Osteoblast (primary cell): ENCODE measurements around the gene CNPY1. TPM values are rescaled to one million over a fixed set of nuclear protein-coding genes. Genes with fewer than 3 reads are reported as not detected.

ENCODE experiments used
- DNase-seq: peaks from one replicate; pipeline ENCODE4 v3.0.0; 2011; ENCODE audit warnings: low spot score, mixed read lengths; ENCODE audit not compliant: insufficient read length; ENCODE audit errors: missing footprints
- H2AFZ ChIP-seq: 2 replicates; pipeline ENCODE4 v1.6.0; 2011; ENCODE audit warnings: mild to moderate bottlenecking, low read length
- H3K27ac ChIP-seq: 2 replicates; pipeline ENCODE4 v1.5.1; 2011; ENCODE audit warnings: mild to moderate bottlenecking, low read depth, low read length, moderate library complexity
- H3K27me3 ChIP-seq: 2 replicates; pipeline ENCODE4 v1.6.0; 2012; ENCODE audit warnings: mild to moderate bottlenecking, control low read depth, inconsistent platforms, low read length, moderate library complexity; ENCODE audit not compliant: insufficient read depth
- H3K36me3 ChIP-seq: 2 replicates; pipeline ENCODE4 v1.5.1; 2011; ENCODE audit warnings: mild to moderate bottlenecking, low read length, control low read depth, moderate library complexity; ENCODE audit not compliant: insufficient read depth
- H3K4me1 ChIP-seq: 2 replicates; pipeline ENCODE4 v1.5.1; 2011; ENCODE audit warnings: mild to moderate bottlenecking, low read length, control low read depth, moderate library complexity; ENCODE audit not compliant: insufficient read depth
- H3K4me2 ChIP-seq: 2 replicates; pipeline ENCODE4 v1.6.0; 2011; ENCODE audit warnings: mild to moderate bottlenecking, low read length; ENCODE audit not compliant: insufficient read depth
- H3K4me3 ChIP-seq: fragments of 200-600 bp; sonication (generic); 3 replicates; pipeline ENCODE4 v1.5.1; 2012; ENCODE audit warnings: mild to moderate bottlenecking, low read length, inconsistent platforms; ENCODE audit not compliant: insufficient read depth
- H3K79me2 ChIP-seq: 2 replicates; pipeline ENCODE4 v1.6.0; 2012; ENCODE audit warnings: mild to moderate bottlenecking, low read length, control low read depth, inconsistent platforms; ENCODE audit not compliant: insufficient read depth
- H3K9me3 ChIP-seq: 2 replicates; pipeline ENCODE4 v1.5.1; 2011; ENCODE audit warnings: low read depth, low read length, control low read depth
- H4K20me1 ChIP-seq: 2 replicates; pipeline ENCODE4 v1.6.0; 2012; ENCODE audit warnings: mild to moderate bottlenecking, low read length, control low read depth; ENCODE audit not compliant: insufficient read depth
- total RNA-seq: library from RNA; depleted of rRNA; stranded (reverse); fragments of >200 nt; gene quantifications from 2 replicates; pipeline ENCODE4 v1.2.3, GENCODE V29; 2012
- TF ChIP-seq, protein P1 (sequence below): IDR thresholded peaks from 2 replicates; pipeline ENCODE4 v1.5.1; 2011; ENCODE audit warnings: mild to moderate bottlenecking, low read depth, low read length, moderate library complexity; ENCODE audit errors: extremely low read depth

CNPY1 gene
- total RNA-seq, 1 donor, result not detected

DNA sequence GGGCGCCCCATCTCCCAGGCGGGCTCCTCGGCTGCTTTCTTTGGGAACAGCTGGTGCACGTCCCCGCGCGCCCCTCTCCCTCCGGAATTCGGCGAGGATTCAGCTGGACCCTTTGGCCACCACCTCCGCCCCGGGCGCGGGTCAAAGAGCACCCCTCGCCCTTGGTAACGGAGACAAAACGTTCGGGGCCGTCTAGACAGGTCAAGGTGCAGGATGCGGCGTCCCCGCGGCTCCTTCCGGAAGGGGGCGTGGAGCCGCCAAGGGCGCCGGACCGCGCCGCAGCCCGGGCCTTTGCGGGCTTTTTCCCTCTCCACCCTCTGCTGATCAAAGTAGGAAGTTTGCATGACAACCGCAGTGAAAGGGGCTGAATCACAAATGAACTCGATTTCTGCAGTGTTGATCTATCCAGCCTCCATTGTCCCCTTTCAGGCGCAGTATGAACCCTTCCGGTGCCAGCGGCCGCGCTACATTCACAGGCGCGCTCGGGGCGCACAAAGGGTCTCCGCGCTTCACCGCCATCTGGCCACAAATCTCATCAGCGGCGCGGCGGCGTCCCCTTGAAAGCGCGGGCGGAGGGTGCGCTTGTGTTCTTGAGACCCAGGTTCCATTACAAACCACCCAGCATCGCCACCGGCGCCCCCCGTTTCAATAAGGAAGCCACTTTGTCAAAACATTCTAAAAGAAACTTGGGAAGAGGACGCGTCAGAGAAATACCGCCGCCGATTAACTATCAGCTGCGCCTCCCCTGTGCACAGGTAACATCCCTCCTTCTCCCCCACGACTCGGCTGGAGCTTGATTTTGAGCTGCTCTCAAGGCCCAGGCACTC is 36.4 kb downstream of the CNPY1 start:
- no peak overlapping the region for H2AFZ ChIP-seq
- H3K36me3 ChIP-seq, result no peaks in the 10 kb centered on the region
- no peaks in the 10 kb centered on the region for H3K9me3 ChIP-seq
- H3K27me3 ChIP-seq, result peaks cover 67% of the 10 kb centered on the region
- H3K4me2 ChIP-seq, result no peak overlapping the region
- no peaks in the 10 kb centered on the region for H3K4me1 ChIP-seq
- H3K27ac ChIP-seq, result no peak overlapping the region
- no peaks in the 10 kb centered on the region for H4K20me1 ChIP-seq
- no peaks in the 10 kb centered on the region for H3K79me2 ChIP-seq
- H3K4me3 ChIP-seq, result no peak overlapping the region
- DNase-seq, result no peak
- TF ChIP-seq, protein P1, sequence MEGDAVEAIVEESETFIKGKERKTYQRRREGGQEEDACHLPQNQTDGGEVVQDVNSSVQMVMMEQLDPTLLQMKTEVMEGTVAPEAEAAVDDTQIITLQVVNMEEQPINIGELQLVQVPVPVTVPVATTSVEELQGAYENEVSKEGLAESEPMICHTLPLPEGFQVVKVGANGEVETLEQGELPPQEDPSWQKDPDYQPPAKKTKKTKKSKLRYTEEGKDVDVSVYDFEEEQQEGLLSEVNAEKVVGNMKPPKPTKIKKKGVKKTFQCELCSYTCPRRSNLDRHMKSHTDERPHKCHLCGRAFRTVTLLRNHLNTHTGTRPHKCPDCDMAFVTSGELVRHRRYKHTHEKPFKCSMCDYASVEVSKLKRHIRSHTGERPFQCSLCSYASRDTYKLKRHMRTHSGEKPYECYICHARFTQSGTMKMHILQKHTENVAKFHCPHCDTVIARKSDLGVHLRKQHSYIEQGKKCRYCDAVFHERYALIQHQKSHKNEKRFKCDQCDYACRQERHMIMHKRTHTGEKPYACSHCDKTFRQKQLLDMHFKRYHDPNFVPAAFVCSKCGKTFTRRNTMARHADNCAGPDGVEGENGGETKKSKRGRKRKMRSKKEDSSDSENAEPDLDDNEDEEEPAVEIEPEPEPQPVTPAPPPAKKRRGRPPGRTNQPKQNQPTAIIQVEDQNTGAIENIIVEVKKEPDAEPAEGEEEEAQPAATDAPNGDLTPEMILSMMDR, result no peak

DNA sequence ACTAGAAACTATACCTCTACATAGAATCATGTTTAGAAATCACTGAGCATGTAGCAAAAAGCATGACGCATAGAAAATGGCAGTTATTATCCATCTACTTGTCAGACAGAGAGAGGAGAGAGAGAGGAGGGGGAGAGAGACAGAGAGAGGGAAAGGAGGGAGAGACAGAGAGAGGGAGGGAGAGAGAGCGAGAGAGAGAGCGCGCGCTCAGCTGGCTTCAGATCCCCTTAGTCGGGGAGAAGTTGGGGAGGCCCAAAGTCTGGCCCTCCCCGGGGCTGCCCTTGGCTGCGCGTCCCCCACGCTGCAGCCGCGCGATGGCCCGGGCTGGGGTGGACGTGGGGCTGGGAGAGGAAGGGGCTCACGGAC is 37.0 kb downstream of the CNPY1 start:
- TF ChIP-seq, protein P1, result no peak
- Histone ChIP-seq H3K79me2 (no peaks in the 10 kb centered on the region), H3K4me2 (no peak overlapping the region), H2AFZ (no peak overlapping the region), H3K4me1 (no peaks in the 10 kb centered on the region), H3K27ac (no peak overlapping the region), H4K20me1 (no peaks in the 10 kb centered on the region), H3K27me3 (peaks cover 69% of the 10 kb centered on the region), H3K4me3 (no peak overlapping the region), H3K36me3 (no peaks in the 10 kb centered on the region), H3K9me3 (no peaks in the 10 kb centered on the region)
- DNase-seq, result no peak

DNA sequence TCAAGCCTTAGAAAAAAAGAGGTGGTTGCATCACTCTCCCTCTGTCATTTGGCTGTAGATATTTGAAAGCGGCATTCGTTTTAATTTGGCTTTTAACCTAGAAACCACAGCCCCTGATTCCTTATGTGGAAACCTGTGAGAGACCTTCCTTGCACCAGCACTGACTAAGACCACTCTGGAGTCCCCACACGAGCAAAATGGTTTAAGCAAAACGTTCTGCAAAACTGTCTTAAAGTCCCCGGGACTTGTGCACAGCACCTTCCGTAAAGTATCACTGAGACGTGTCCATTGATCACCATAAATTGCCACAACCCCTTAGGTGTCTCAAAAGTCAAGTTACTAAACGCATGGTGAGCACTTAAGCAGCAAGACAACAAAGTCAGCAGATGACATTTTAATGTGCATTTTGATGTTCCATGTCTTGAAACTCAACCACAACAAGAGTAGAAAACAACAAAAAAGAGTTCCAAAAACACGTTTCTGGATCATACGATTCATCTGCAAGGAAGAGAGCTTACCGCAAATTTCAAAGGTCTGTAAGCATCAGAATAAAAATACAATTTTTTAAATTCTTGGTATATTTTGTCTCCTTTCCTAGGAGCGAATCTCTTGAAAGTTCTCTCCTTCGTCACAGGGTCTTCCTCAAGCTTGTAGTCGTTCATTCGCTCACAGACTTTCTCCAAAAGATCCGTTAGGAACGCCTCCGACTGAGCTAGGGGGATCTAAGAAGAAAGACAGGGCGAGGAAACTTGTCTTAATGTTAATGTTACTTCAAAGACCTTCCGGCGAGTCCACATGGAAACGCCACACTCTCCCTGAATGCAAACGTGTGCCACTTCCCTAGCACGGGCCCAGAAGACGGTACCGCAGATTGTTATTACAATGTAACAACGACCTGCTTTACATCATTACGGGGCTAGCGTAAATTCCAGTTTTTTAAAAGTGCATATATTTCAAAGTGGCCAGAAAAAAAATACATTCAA is 37.7 kb downstream of the CNPY1 start:
- TF ChIP-seq, protein P1, result no peak
- Histone ChIP-seq H2AFZ (no peak overlapping the region), H3K4me1 (no peaks in the 10 kb centered on the region), H3K27me3 (peaks cover 71% of the 10 kb centered on the region), H3K4me2 (no peak overlapping the region), H3K36me3 (no peaks in the 10 kb centered on the region), H3K27ac (no peak overlapping the region), H3K4me3 (no peak overlapping the region), H4K20me1 (no peaks in the 10 kb centered on the region), H3K79me2 (no peaks in the 10 kb centered on the region), H3K9me3 (no peaks in the 10 kb centered on the region)
- DNase-seq, result no peak

DNA sequence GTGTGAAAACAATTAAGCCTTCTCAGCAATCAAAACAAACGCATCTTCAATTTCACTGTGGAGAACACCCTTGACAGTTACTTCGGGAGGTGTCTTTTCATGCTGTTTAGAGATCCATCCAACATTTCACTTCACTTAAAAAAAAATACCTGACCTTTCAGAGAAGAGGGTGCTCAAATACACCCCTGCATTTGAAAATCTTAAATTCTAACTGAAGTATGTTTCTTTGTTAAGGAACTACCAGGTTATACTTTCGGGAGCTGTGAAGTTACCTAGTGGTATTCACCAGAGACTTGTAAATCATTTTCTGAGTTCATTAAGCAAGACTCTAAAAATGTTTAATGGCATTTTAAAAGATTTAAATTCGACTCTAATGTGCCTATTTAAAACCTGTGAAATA is 38.8 kb downstream of the CNPY1 start:
- peaks cover 71% of the 10 kb centered on the region for H3K27me3 ChIP-seq

More for the DNA sequence above, 38.8 kb downstream of the CNPY1 start:
- Histone ChIP-seq H3K79me2 (no peaks in the 10 kb centered on the region), H3K4me2 (no peak overlapping the region), H2AFZ (no peak overlapping the region), H4K20me1 (no peaks in the 10 kb centered on the region), H3K4me3 (no peak overlapping the region), H3K9me3 (no peaks in the 10 kb centered on the region), H3K27ac (no peak overlapping the region), H3K36me3 (no peaks in the 10 kb centered on the region), H3K4me1 (no peaks in the 10 kb centered on the region)
- TF ChIP-seq, protein P1, result no peak
- DNase-seq, result no peak
